Tibial artery (tissue), 4 donors: ENCODE measurements around the gene BRINP2.

Source experiments
- DNase-seq, 2 donors: peaks; one replicate each; pipeline ENCODE4 v3.0.0-alpha.2; 2019
- H3K27ac ChIP-seq, 2 donors: fragments of 200-600 bp; sonication (generic) in 1 of 2; 1 replicate in 1 of 2; 2 replicates in 1 of 2; pipeline ENCODE4 v1.5.1; 2018 to 2019; ENCODE audit warnings: mild to moderate bottlenecking in 1 of 2
- H3K27me3 ChIP-seq, 2 donors: fragments of 200-600 bp; sonication (generic) in 1 of 2; one replicate each; pipeline versions ENCODE4 v1.5.1 to v1.6.0; 2016 to 2019
- H3K36me3 ChIP-seq, 3 donors: fragments of 200-600 bp; sonication (generic) in 2 of 3; one replicate each; pipeline ENCODE4 v1.5.1; 2016 to 2019; ENCODE audit warnings: mild to moderate bottlenecking in 2 of 3
- H3K4me1 ChIP-seq, 4 donors: fragments of 200-600 bp; sonication (generic) in 2 of 4; 1 replicate in 3 of 4; 2 replicates in 1 of 4; pipeline ENCODE4 v1.5.1; 2016 to 2019
- H3K4me3 ChIP-seq, 2 donors: fragments of 200-600 bp; sonication (generic) in 1 of 2; 1 replicate in 1 of 2; 2 replicates in 1 of 2; pipeline ENCODE4 v1.5.1; 2018 to 2019; ENCODE audit warnings: mild to moderate bottlenecking in 2 of 2
- H3K9me3 ChIP-seq, 3 donors: fragments of 200-600 bp; sonication (generic) in 1 of 3; one replicate each; pipeline ENCODE4 v1.5.1; 2016 to 2019
- intact Hi-C: fragments of 100-400 bp; cut with DNase I; formaldehyde crosslinking; loops from one replicate; pipeline ENCODE4 v1.15.0; 2023; ENCODE audit warnings: low total_unique reads
- TF ChIP-seq, protein P1 (sequence below), 2 experiments: fragments of 200-600 bp in 1 of 2; fragments of 450-650 bp in 1 of 2; IDR thresholded peaks; one replicate each; pipeline ENCODE4 v1.5.1; 2017 to 2019; ENCODE audit warnings: antibody characterized with exemption in 2 of 2, mild to moderate bottlenecking in 1 of 2, moderate library complexity in 1 of 2

BRINP2 gene

DNA sequence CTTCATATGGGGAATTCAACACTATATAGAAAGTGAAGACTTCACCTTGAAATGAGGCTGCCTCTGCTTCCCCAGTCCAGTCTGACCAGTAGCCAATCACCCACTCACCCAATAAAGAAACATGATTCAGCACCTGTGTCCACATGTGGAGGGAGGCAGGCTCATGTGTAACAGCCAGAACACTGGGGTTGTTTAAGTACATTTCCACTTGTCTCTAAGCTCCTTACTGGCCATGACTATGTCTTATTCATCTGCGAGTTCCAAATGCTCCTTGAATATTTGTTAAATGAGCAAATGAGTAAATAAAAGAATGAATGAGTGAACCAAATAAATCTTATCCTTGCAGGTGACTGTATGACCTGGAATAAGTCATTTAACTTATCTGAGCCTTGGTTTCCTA lies 100.1 kb downstream of the BRINP2 start:
- Histone ChIP-seq H3K36me3 (no peaks in the 10 kb centered on the region), H3K9me3 (no peaks in the 10 kb centered on the region), H3K4me1 (peaks cover 0 to 31% (median 21%) of the 10 kb centered on the region in 4 donors), H3K4me3 (no peak overlapping the region), H3K27me3 (no peaks in the 10 kb centered on the region), H3K27ac (no peak overlapping the region)
- TF ChIP-seq, protein P1, sequence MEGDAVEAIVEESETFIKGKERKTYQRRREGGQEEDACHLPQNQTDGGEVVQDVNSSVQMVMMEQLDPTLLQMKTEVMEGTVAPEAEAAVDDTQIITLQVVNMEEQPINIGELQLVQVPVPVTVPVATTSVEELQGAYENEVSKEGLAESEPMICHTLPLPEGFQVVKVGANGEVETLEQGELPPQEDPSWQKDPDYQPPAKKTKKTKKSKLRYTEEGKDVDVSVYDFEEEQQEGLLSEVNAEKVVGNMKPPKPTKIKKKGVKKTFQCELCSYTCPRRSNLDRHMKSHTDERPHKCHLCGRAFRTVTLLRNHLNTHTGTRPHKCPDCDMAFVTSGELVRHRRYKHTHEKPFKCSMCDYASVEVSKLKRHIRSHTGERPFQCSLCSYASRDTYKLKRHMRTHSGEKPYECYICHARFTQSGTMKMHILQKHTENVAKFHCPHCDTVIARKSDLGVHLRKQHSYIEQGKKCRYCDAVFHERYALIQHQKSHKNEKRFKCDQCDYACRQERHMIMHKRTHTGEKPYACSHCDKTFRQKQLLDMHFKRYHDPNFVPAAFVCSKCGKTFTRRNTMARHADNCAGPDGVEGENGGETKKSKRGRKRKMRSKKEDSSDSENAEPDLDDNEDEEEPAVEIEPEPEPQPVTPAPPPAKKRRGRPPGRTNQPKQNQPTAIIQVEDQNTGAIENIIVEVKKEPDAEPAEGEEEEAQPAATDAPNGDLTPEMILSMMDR (IDR thresholded peaks at IDR 0.05) = no peak
- no peak for DNase-seq
- intact Hi-C loops = no loop called here

DNA sequence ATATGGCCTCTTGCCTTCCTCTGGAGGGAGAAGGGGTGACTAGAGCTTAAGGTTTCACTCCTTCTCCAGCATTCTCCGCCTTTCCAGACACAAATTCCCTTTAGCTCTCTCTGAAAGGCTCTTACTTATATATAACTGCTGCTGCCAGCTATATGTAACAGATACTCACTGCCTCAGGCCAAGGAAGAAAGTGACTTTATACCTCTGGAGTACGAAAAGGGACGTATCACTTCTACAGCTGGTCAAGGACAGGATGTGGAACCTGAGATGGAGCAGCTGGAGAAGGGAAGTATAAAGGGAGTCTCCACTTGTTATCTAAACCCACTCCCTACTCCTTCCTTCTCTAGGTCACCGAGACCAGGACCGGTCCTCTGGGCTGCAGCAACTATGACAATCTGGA lies 102.4 kb downstream of the BRINP2 start:
- Histone ChIP-seq H3K4me3 (no peak overlapping the region), H3K36me3 (no peaks in the 10 kb centered on the region), H3K4me1 (peaks cover 0 to 34% (median 23%) of the 10 kb centered on the region in 4 donors), H3K9me3 (no peaks in the 10 kb centered on the region), H3K27me3 (no peaks in the 10 kb centered on the region), H3K27ac (no peak overlapping the region)
- DNase-seq = no peak
- TF ChIP-seq, protein P1 (IDR thresholded peaks at IDR 0.05) = no peak
- intact Hi-C loops = no loop called here

DNA sequence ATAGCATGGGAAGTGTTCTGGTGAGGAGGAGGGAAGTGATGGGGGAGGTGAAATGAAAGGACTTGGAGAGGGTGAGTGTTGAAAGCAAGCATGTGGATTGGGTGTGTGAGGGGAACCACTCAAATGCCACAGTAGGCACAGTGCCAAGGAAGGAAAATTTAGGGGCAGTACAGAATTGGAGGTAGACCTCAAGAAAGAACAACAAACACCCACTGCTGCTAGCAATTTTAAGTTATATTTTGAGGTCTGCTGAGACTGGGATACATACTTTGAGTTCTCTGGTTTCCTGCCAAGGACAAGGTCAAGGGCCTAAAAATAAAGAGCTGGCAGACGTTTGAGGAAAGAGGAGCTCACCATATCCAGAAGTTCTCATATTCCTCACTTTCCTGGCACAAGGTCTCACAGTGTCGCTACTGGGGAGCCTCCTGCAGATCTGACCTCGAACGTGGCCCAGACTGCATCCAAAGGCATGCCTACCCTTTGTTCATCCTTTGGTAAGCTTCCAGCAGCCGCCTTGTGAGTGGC lies 104.0 kb downstream of the BRINP2 start:
- no peaks in the 10 kb centered on the region for H3K36me3 ChIP-seq
- no peak overlapping the region for H3K4me3 ChIP-seq
- TF ChIP-seq, protein P1 (IDR thresholded peaks at IDR 0.05) = no peak
- no peaks in the 10 kb centered on the region for H3K9me3 ChIP-seq
- H3K27me3 ChIP-seq = no peaks in the 10 kb centered on the region
- peaks cover 0 to 34% (median 23%) of the 10 kb centered on the region in 4 donors for H3K4me1 ChIP-seq
- peak overlapping the region in 1 of 2 donors; percentile 29 for H3K27ac ChIP-seq
- peak; percentile 33 to 64 for DNase-seq
- intact Hi-C loops = no loop called here

DNA sequence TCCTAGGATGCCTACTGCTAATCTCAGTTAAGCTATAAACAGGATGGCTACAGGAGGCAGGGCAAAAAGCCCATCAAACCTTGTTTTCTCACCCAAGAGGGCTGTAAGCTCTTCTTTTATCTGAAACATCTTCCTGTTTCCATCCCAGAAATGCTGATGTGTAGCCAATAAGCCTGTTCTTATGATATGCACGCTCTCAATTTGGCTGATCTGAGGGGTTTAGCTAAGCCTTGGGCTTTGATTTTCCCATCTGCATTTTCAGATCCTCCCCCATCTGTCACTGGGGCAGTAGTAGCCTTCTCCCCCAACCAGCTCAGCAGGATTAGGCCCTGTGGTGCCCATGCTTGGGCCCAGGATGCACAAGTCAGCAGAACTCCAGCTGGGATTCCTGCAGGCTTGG lies 105.0 kb downstream of the BRINP2 start:
- no peak for DNase-seq

DNA sequence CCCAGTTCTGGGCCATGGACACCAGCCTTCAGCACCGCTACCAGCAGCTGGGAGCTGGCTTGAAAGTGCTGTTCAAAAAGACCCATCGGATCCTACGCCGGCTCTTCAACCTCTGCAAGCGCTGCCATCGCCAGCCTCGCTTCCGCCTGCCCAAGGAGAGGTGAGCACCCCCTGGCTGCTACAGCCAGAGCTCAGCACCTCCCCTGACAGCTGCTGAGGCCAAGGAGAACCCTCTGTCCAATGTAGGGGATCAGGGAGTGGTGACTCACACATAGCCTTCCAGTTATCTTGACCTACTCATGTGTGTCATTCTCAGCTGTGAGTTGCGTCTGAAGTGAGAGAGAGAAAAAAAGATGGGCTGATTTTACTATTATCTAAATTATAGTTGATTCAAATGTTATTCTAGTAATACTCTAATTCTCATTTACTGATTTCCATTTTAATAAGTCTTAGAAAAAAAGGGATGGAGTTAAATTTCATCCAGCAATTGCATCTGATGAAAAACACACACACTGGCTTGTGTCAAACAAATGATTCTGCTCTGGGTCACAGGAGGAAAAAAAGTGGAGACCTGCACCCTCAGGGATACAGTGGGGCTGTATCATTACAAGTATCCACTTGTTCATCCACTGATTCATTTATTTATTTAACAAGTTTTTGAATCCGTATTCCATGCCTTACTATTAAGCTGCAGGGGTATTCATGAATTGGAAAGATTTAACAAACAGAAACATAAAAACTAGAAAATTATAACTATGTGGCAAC lies 108.0 kb downstream of the BRINP2 start:
- Histone ChIP-seq H3K9me3 (no peaks in the 10 kb centered on the region), H3K36me3 (no peaks in the 10 kb centered on the region), H3K27me3 (no peaks in the 10 kb centered on the region), H3K4me1 (peaks cover 0 to 25% (median 19%) of the 10 kb centered on the region in 4 donors), H3K4me3 (no peak overlapping the region), H3K27ac (no peak overlapping the region)
- TF ChIP-seq, protein P1 (IDR thresholded peaks at IDR 0.05) = no peak
- DNase-seq = no peak
- intact Hi-C loops = no loop called here

More for the DNA sequence above, 105.0 kb downstream of the BRINP2 start:
- Histone ChIP-seq H3K36me3 (no peaks in the 10 kb centered on the region), H3K9me3 (no peaks in the 10 kb centered on the region), H3K27me3 (no peaks in the 10 kb centered on the region), H3K4me3 (no peak overlapping the region), H3K27ac (no peak overlapping the region), H3K4me1 (peaks cover 0 to 34% (median 23%) of the 10 kb centered on the region in 4 donors)
- intact Hi-C loops = no loop called here
- TF ChIP-seq, protein P1 (IDR thresholded peaks at IDR 0.05) = no peak
